ENCODE data around the gene CYB561.
A peak's percentile ranks its signal among the peaks of the same experiment; 100 is the strongest.

Gene CYB561

GRCh38 chr17:63447471-63448009, 1.4 kb upstream of the CYB561 start:
- DNase-seq: peak; percentile 69

- peak; percentile 71 for DNase-seq
These were observed 806 bp upstream of the CYB561 start for GRCh38 chr17:63446753-63447470.

- peak; percentile 46 for DNase-seq
These were observed 544 bp downstream of the CYB561 start for GRCh38 chr17:63445571-63445953.

- no peak for DNase-seq
These were observed 1.0 kb downstream of the CYB561 start for GRCh38 chr17:63445065-63445464.

GRCh38 chr17:63444457-63444856, 1.6 kb downstream of the CYB561 start:
- DNase-seq: no peak

- no peak for DNase-seq
These were observed 3.1 kb downstream of the CYB561 start for GRCh38 chr17:63443053-63443452.

- DNase-seq: no peak
These were observed 3.5 kb downstream of the CYB561 start for GRCh38 chr17:63442549-63443035.

- no peak for DNase-seq
These were observed 4.0 kb downstream of the CYB561 start for GRCh38 chr17:63442074-63442473.

GRCh38 chr17:63441654-63442053, 4.5 kb downstream of the CYB561 start:
- DNase-seq: no peak

- DNase-seq: no peak
These were observed 5.3 kb downstream of the CYB561 start for GRCh38 chr17:63440770-63441335.

GRCh38 chr17:63440127-63440769, 5.9 kb downstream of the CYB561 start:
- no peak for DNase-seq

GRCh38 chr17:63439687-63440086, 6.4 kb downstream of the CYB561 start:
- DNase-seq: no peak

GRCh38 chr17:63438092-63439051, 7.7 kb downstream of the CYB561 start:
- DNase-seq: no peak

GRCh38 chr17:63437287-63438091, 8.6 kb downstream of the CYB561 start:
- DNase-seq: no peak

- DNase-seq: no peak
These were observed 9.5 kb downstream of the CYB561 start for GRCh38 chr17:63436523-63437110.

- no peak for DNase-seq
These were observed 10.2 kb downstream of the CYB561 start for GRCh38 chr17:63435681-63436522.

GRCh38 chr17:63434951-63435571, 11.0 kb downstream of the CYB561 start:
- DNase-seq: peak; percentile 65

GRCh38 chr17:63433746-63434591, 12.1 kb downstream of the CYB561 start:
- DNase-seq: no peak
